Panc1 (cell line): ENCODE measurements around the gene GNAO1.

Experiments
- CTCF ChIP-seq: fragments of 450-650 bp; IDR thresholded peaks from 2 replicates; pipeline ENCODE4 v1.5.1; 2017; ENCODE audit warnings: mild to moderate bottlenecking
- POLR2AphosphoS5 ChIP-seq: IDR thresholded peaks from 2 replicates; pipeline ENCODE4 v1.6.1; 2012; ENCODE audit warnings: mild to moderate bottlenecking, low read depth, low read length, moderate library complexity
- REST ChIP-seq, 2 experiments: IDR thresholded peaks; 2 replicates each; pipeline ENCODE4 v1.6.1; 2011 to 2012; ENCODE audit warnings: low read depth in 2 of 2, control low read depth in 1 of 2, low read length in 1 of 2, mild to moderate bottlenecking in 1 of 2, moderate library complexity in 1 of 2; ENCODE audit not compliant: insufficient read depth in 1 of 2
- SIN3A ChIP-seq: IDR thresholded peaks from 2 replicates; pipeline ENCODE4 v1.6.1; 2012; ENCODE audit warnings: low read depth, mild to moderate bottlenecking, low read length, moderate library complexity, borderline replicate concordance; ENCODE audit not compliant: insufficient read depth
- TCF7L2 ChIP-seq: IDR thresholded peaks from 2 replicates; pipeline ENCODE4 v1.6.1; 2011; ENCODE audit warnings: mild to moderate bottlenecking, low read depth, low read length, inconsistent platforms

DNA sequence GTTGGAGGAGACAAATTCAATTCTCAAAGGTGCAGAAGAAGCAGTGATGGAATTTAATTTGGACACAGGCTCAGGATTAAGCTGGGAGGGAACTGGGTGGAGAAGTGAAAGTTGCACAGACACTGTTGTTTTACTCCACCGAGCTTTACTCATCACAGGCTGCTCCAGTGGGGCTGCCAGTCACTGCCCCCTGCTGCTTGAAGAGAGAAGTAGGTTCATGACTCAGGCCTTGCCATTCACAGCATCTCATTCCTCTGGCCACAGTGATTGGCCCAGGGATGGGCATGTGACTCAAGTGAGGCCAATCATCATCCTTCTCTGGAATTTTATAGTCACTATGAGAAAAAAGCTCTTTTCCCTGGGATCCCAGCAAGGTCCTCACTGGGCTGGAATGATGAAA lies 11.8 kb downstream of the GNAO1 start:
- TF ChIP-seq CTCF (peak; percentile 28), POLR2AphosphoS5 (no peak), SIN3A (no peak), TCF7L2 (no peak), REST (IDR thresholded peaks at IDR 0.05; ENCODE audit: insufficient read depth in 1 of 2, low read depth in 2 of 2, low read length in 1 of 2) (no peak)
